Memory B cell (primary cell): ENCODE data around the gene CHD3.

ENCODE experiments used
- ATAC-seq: fragments of 150-1000 bp; cut with Tn5 transposase; 2 replicates; pipeline ENCODE4 v1.10.0; 2021; ENCODE audit warnings: low read depth, mild to moderate bottlenecking, moderate library complexity
- DNase-seq, 2 donors: peaks; one replicate each; pipeline ENCODE4 v3.0.0; 2022; ENCODE audit warnings: low spot score in 2 of 2
- H3K27ac Mint-ChIP-seq: one replicate; pipeline ENCODE4 v1.8.0; 2022; ENCODE audit warnings: mild to moderate bottlenecking, moderate library complexity, mixed read lengths
- H3K27me3 Mint-ChIP-seq: one replicate; pipeline ENCODE4 v1.8.0; 2022; ENCODE audit warnings: mixed read lengths
- H3K36me3 Mint-ChIP-seq: one replicate; pipeline ENCODE4 v1.8.0; 2022; ENCODE audit warnings: mild to moderate bottlenecking, mixed read lengths
- H3K4me1 Mint-ChIP-seq: one replicate; pipeline ENCODE4 v1.8.0; 2022; ENCODE audit warnings: mixed read lengths
- H3K4me3 Mint-ChIP-seq: one replicate; pipeline ENCODE4 v1.8.0; 2022; ENCODE audit warnings: mild to moderate bottlenecking, moderate library complexity, mixed read lengths
- H3K9me3 Mint-ChIP-seq: one replicate; pipeline ENCODE4 v1.8.0; 2022; ENCODE audit warnings: mixed read lengths

Gene CHD3

GRCh38 chr17:7867881-7868329 lies 20.7 kb upstream of the CHD3 start:
- no peaks in the 10 kb centered on the region for H3K9me3 Mint-ChIP-seq
- H3K27ac Mint-ChIP-seq: no peak overlapping the region
- no peak for DNase-seq
- ATAC-seq: no peak
- no peaks in the 10 kb centered on the region for H3K27me3 Mint-ChIP-seq
- peaks cover 6% of the 10 kb centered on the region for H3K36me3 Mint-ChIP-seq
- H3K4me3 Mint-ChIP-seq: no peak overlapping the region
- peaks cover 9% of the 10 kb centered on the region for H3K4me1 Mint-ChIP-seq

- Mint-ChIP-seq H3K27ac (no peak overlapping the region), H3K36me3 (peaks cover 6% of the 10 kb centered on the region), H3K9me3 (no peaks in the 10 kb centered on the region), H3K4me1 (peaks cover 5% of the 10 kb centered on the region), H3K4me3 (no peak overlapping the region), H3K27me3 (no peaks in the 10 kb centered on the region)
- ATAC-seq (no peak), DNase-seq (no peak)
Measured at GRCh38 chr17:7873051-7873450, 15.5 kb upstream of the CHD3 start.

GRCh38 chr17:7875804-7876370 lies 12.7 kb upstream of the CHD3 start:
- H3K4me1 Mint-ChIP-seq: peaks cover 5% of the 10 kb centered on the region
- H3K36me3 Mint-ChIP-seq: peaks cover 6% of the 10 kb centered on the region

GRCh38 chr17:7878234-7878633 lies 10.4 kb upstream of the CHD3 start:
- Mint-ChIP-seq H3K4me1 (peaks cover 5% of the 10 kb centered on the region), H3K27ac (no peak overlapping the region), H3K36me3 (peaks cover 6% of the 10 kb centered on the region), H3K27me3 (no peaks in the 10 kb centered on the region), H3K9me3 (no peaks in the 10 kb centered on the region), H3K4me3 (no peak overlapping the region)
- DNase-seq (no peak), ATAC-seq (no peak)

More at GRCh38 chr17:7875804-7876370, 12.7 kb upstream of the CHD3 start:
- H3K27me3 Mint-ChIP-seq: no peaks in the 10 kb centered on the region
- no peak overlapping the region for H3K27ac Mint-ChIP-seq
- no peak for DNase-seq
- no peak overlapping the region for H3K4me3 Mint-ChIP-seq
- no peaks in the 10 kb centered on the region for H3K9me3 Mint-ChIP-seq
- ATAC-seq: no peak

GRCh38 chr17:7880076-7880868 lies 8.3 kb upstream of the CHD3 start:
- Mint-ChIP-seq H3K4me1 (peaks cover 5% of the 10 kb centered on the region), H3K36me3 (no peaks in the 10 kb centered on the region), H3K9me3 (no peaks in the 10 kb centered on the region)

GRCh38 chr17:7881276-7882054 lies 7.1 kb upstream of the CHD3 start:
- ATAC-seq (no peak), DNase-seq (no peak)
- Mint-ChIP-seq H3K27ac (no peak overlapping the region), H3K4me3 (no peak overlapping the region), H3K9me3 (no peaks in the 10 kb centered on the region), H3K27me3 (no peaks in the 10 kb centered on the region), H3K4me1 (peaks cover 7% of the 10 kb centered on the region), H3K36me3 (no peaks in the 10 kb centered on the region)

More at GRCh38 chr17:7880076-7880868, 8.3 kb upstream of the CHD3 start:
- ATAC-seq: no peak
- DNase-seq: no peak
- no peaks in the 10 kb centered on the region for H3K27me3 Mint-ChIP-seq
- no peak overlapping the region for H3K27ac Mint-ChIP-seq
- no peak overlapping the region for H3K4me3 Mint-ChIP-seq

GRCh38 chr17:7882068-7882467 lies 6.5 kb upstream of the CHD3 start:
- H3K36me3 Mint-ChIP-seq: no peaks in the 10 kb centered on the region
- H3K27ac Mint-ChIP-seq: no peak overlapping the region
- ATAC-seq (no peak), DNase-seq (no peak)
- H3K27me3 Mint-ChIP-seq: no peaks in the 10 kb centered on the region
- no peaks in the 10 kb centered on the region for H3K9me3 Mint-ChIP-seq
- H3K4me1 Mint-ChIP-seq: peaks cover 9% of the 10 kb centered on the region
- no peak overlapping the region for H3K4me3 Mint-ChIP-seq

GRCh38 chr17:7882629-7883028 lies 6.0 kb upstream of the CHD3 start:
- Mint-ChIP-seq H3K4me3 (no peak overlapping the region), H3K4me1 (peaks cover 9% of the 10 kb centered on the region), H3K27me3 (no peaks in the 10 kb centered on the region), H3K36me3 (no peaks in the 10 kb centered on the region), H3K27ac (no peak overlapping the region), H3K9me3 (no peaks in the 10 kb centered on the region)
- ATAC-seq (no peak), DNase-seq (no peak)

- peak in 1 of 2 donors; percentile 34 for DNase-seq
- ATAC-seq: peak; percentile 25
- Mint-ChIP-seq H3K9me3 (no peaks in the 10 kb centered on the region), H3K27ac (no peak overlapping the region), H3K4me3 (peak overlapping the region; percentile 57), H3K4me1 (peaks cover 9% of the 10 kb centered on the region), H3K36me3 (no peaks in the 10 kb centered on the region), H3K27me3 (no peaks in the 10 kb centered on the region)
Measured at GRCh38 chr17:7883781-7884386, 4.7 kb upstream of the CHD3 start.

GRCh38 chr17:7884581-7885366 lies 3.8 kb upstream of the CHD3 start:
- ATAC-seq (peak; percentile 8), DNase-seq (peak; percentile 11 to 47)
- H3K36me3 Mint-ChIP-seq: no peaks in the 10 kb centered on the region
- no peak overlapping the region for H3K27ac Mint-ChIP-seq
- H3K9me3 Mint-ChIP-seq: no peaks in the 10 kb centered on the region
- no peaks in the 10 kb centered on the region for H3K27me3 Mint-ChIP-seq
- H3K4me3 Mint-ChIP-seq: peak overlapping the region; percentile 83
- peaks cover 9% of the 10 kb centered on the region for H3K4me1 Mint-ChIP-seq

- peak overlapping the region; percentile 60 for H3K4me3 Mint-ChIP-seq
- peaks cover 9% of the 10 kb centered on the region for H3K4me1 Mint-ChIP-seq
- ATAC-seq: peak; percentile 30
- H3K36me3 Mint-ChIP-seq: peaks cover 2% of the 10 kb centered on the region
- H3K27ac Mint-ChIP-seq: no peak overlapping the region
- H3K27me3 Mint-ChIP-seq: no peaks in the 10 kb centered on the region
- no peaks in the 10 kb centered on the region for H3K9me3 Mint-ChIP-seq
- DNase-seq: peak in 1 of 2 donors; percentile 21
Measured at GRCh38 chr17:7885367-7886226, 3.0 kb upstream of the CHD3 start.

GRCh38 chr17:7886227-7887037 lies 2.2 kb upstream of the CHD3 start:
- H3K4me1 Mint-ChIP-seq: peaks cover 9% of the 10 kb centered on the region
- no peaks in the 10 kb centered on the region for H3K9me3 Mint-ChIP-seq
- H3K36me3 Mint-ChIP-seq: peaks cover 2% of the 10 kb centered on the region
- no peak overlapping the region for H3K4me3 Mint-ChIP-seq
- ATAC-seq: no peak
- no peak overlapping the region for H3K27ac Mint-ChIP-seq
- H3K27me3 Mint-ChIP-seq: no peaks in the 10 kb centered on the region
- peak; percentile 14 to 44 for DNase-seq
